GM18909 (cell line): ENCODE results near the gene ZSCAN10.

ENCODE experiments used
- ATAC-seq: cut with Tn5 transposase; IDR thresholded peaks from one replicate; pipeline ENCODE4 v1.9.1; 2021; ENCODE audit warnings: mild to moderate bottlenecking; ENCODE audit not compliant: unreplicated experiment, poor library complexity

Gene ZSCAN10

DNA sequence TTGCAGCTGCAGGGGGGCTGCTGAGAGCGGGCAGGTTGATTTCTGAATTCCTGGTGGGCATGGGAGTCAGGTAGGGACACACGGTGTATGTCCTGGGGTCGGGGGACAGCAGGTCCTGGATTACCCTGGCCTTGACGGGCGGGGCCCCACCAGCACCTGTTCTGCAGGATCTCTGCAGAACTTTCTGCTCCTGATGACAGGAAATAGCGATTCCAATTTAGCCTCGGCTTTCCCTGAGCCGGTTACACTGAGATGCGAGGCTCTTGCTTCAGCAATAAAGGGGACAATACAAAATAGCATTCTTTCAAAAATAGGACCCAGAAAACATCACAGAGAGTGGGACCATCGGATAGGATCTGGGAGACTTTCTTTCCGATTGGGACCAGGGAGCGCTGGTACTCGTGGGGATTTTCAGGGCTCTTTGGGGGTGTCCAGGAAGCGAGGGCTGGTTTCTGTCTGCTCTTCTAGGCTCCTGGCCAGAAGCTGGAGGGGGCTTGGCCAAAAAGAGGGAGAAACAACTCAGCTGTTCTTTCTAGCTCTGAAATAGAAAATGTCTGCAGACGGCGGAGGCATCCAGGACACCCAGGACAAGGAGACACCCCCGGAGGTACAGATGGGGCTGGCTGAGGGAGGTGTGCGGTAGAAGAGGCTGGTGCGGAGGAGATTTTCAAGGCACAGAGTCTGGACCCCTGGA, 13.9 kb upstream of the ZSCAN10 start:
- ATAC-seq = no peak

GRCh38 chr16:3112058-3112880, 13.2 kb upstream of the ZSCAN10 start, which contains the start of gene ZNF205:
ZNF205 (plus strand) TSS chr16:3112586; CDS start chr16:3113431, 845 bp downstream.
- ATAC-seq = no peak

DNA sequence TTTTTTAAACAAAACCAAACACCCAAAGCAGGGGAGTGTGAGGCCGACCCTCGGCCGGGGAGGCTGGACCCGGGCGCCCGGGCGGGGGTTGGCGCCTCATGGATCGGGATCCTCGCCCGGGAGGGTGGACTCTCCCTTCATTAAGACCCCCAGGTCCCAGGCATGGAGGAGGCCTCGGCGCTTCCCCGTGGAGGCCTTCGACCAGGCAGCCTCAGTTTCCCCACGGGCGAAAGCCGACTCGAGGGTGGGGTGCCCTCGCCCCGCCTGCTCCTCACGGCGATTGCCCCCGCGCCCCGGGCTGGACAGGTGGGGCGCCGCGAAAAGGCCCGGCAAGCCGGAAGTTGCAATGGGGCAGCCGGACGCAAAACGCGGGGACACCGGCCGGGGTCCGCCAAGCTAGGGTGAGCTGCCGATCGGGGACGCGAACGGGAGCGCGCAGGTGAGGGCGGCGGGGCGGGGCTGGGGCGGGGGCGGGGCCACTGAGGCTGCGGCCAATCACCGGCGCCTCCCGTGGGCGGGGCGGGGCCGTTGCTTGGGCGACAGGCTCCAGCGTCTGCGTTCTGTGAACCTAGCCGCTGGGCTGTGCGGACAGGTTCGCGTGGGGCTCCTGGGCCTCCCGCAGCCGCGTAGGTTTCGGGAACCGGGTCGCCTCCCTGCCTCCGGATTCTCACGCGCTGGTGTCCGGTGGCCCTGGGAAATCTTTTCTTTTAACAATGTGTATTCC, 7.3 kb upstream of the ZSCAN10 start:
- peak; percentile 83 for ATAC-seq

GRCh38 chr16:3101841-3102470, 2.9 kb upstream of the ZSCAN10 start:
- ATAC-seq = no peak

DNA sequence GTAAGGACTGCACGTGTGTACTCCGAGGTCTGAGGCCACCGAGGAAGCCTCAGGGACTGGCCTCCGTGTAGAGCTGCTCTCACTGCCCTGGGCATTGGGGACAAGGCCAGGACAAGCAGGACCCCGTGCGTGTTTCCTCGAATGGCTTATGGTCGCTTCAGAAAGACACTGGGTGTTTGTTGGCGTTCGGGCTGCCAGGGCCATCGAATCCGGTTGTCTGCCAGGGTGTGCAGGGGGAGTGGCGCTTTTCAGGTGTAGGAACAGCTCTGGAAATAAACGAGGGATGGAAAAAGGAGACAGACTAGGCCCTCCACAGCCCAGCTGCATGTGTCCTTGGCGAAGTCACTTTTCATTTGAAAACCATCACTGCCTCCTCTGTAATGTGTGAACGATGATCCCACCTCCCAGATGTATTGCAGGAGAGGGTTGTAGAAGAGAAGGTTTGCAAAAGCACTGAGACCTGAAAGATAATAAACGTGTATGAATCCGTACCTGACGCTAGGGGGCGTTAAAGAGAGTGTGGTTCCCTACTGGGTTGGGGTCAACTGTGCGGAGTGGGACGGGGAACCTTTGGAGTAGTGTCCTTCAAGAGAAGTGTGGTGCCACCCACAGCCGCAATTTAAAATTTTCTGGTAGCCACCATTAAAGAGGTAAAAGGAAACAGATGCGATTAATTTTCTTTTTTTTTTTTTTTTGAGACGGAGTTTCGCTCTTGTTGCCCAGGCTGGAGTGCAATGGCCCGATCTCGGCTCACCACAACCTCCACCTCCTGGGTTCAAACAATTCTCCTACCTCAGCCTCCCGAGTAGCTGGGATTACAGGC, 2.1 kb upstream of the ZSCAN10 start:
- ATAC-seq = no peak

DNA sequence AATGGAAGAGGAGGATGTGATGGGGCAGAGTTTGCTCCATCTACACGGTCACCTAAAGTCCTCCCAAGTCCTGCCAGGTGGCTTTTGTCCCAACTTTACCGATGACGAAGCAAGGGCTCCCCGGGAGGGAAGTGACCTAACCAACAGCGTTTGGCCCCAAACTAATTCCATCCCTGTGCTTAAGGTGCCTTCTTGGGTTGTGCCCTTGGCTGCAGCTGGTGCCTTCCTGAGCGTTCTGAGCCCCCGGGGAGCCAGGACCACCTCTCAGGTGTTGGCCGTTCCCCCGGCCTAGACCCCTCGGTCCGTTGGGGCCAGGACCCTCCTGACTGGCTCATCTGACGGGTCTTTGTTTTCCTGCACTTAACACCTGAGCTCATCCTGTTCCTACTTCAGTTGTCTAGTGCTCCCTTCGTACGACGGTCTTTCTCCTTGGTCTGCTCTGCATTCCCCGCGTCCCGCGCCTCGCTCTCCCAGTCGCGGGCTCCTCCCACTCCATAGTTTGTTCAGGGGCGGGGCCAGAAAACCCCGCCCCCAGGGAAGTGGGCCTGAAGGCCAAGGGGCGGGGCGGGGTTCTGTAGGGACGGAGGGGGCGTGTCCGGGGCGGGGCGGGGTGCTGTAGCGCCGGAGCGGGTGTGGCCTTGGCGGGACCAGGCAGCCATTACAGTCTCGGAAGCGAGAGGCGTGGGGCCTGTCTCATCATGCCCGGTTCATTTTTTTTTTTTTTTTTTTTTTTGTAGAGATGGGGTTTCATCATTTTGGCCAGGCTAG, 822 bp upstream of the ZSCAN10 start:
- ATAC-seq = no peak

DNA sequence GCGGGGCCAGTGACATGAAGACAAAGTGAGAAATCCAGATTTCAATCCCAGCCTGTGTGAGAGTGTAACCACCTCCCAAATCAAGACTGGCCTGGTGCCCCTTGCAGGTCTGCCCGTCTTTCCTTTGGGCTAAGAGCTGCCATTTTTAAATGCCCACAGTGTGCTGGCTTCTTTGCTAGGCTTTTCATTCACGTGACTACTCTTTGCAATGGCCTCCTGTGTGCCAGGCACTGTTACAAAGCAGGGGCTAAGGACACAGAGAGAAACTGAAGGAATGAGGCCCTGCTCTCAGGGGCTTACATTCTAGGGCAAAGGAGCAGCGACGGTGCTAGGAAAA, 269 bp upstream of the ZSCAN10 start:
- no peak for ATAC-seq

GRCh38 chr16:3097266-3097665, 1.8 kb downstream of the ZSCAN10 start:
- ATAC-seq = no peak

- ATAC-seq = no peak
These were observed 2.7 kb downstream of the ZSCAN10 start for GRCh38 chr16:3096362-3096761.

GRCh38 chr16:3095869-3096268, 3.2 kb downstream of the ZSCAN10 start:
- peak; percentile 64 for ATAC-seq

- ATAC-seq = no peak
These were observed 4.6 kb downstream of the ZSCAN10 start for GRCh38 chr16:3094289-3095027.

GRCh38 chr16:3092501-3092941, 6.6 kb downstream of the ZSCAN10 start:
- no peak for ATAC-seq

DNA sequence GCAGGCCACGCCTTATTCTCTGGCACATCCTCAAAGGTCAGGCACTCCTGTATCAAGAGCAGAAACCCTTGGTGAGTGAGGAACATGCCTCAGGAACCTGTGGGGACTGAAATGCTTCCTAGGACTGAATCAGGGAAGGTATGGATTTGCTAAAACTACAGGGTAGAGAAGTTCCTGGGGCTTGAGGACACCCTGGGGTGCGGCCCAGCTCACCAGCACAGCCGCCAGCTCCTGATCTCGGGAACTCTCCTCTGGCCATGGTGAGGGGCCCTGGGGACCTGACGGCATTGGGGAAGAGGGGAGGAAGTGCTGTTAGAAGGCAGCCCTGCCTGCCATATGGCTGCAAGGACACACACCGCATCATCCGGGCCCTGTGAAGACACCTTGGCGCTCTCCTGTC, 7.5 kb downstream of the ZSCAN10 start:
- no peak for ATAC-seq

- no peak for ATAC-seq
These were observed 9.1 kb downstream of the ZSCAN10 start for GRCh38 chr16:3089717-3090592.

- no peak for ATAC-seq
These were observed 10.0 kb downstream of the ZSCAN10 start for GRCh38 chr16:3088925-3089716.

DNA sequence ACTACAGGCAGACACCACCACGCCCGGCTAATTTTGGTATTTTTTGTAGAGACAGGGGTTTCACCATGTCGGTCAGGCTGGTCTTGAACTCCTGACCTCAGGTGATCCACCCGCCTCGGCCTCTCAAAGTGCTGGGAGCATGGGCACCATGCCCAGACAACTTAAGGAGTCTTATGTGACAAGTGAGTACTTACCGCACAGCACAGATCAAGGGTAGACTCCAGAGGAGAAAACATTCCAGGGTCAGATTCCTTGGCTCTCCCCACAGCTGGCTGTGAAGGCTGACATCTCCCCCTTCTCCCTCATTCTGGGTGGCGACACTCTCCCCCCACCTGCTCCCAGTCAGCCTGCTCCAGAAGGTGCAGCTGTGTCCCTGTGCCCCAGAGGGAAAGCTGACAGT, 10.6 kb downstream of the ZSCAN10 start:
- ATAC-seq = no peak
